ENCODE measurements around the gene SOX15.

The SOX15 gene

DNA sequence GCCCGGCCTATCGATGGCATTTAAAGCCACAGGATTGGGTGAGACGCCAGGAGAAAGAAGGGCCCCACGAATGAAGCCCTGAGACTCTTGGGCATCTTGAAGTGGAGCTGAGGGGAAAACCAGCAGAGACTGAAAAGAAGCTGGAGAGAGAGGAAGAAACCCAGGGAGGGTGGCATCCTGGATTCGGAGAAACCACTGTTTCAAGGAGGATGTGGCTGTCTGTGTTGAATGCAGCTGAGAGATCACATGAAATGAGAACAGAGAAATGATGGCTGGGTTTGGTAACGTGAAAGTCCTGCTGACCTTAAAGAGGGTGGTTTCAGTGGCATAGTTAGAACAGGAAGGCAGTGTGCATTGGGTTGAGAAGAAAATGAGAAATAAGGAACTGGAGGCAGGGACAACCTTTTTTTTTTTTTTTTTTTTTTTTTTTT is 37.3 kb downstream of the SOX15 start:
- DNase-seq (ENCODE audit: insufficient read length, low spot score) (peak; percentile 52), FAIRE-seq (peak; percentile 97)
- TF ChIP-seq POLR2AphosphoS5 (IDR thresholded peaks at IDR 0.05; ENCODE audit: low read depth, low read length), result no peak
- peak; percentile 80 for TF ChIP-seq SPI1 (IDR thresholded peaks at IDR 0.05; ENCODE audit: low read depth, low read length)
- no peak for TF ChIP-seq TAF1 (IDR thresholded peaks at IDR 0.05; ENCODE audit: low read depth, low read length)
- no peak for TF ChIP-seq POU2F2 (IDR thresholded peaks at IDR 0.05; ENCODE audit: low read depth, low read length)
- TF ChIP-seq PAX5 (IDR thresholded peaks at IDR 0.05; ENCODE audit: insufficient read depth, low read length, severe bottlenecking), result no peak
- TF ChIP-seq POLR2A (IDR thresholded peaks at IDR 0.05; ENCODE audit: low read depth, low read length), result no peak

DNA sequence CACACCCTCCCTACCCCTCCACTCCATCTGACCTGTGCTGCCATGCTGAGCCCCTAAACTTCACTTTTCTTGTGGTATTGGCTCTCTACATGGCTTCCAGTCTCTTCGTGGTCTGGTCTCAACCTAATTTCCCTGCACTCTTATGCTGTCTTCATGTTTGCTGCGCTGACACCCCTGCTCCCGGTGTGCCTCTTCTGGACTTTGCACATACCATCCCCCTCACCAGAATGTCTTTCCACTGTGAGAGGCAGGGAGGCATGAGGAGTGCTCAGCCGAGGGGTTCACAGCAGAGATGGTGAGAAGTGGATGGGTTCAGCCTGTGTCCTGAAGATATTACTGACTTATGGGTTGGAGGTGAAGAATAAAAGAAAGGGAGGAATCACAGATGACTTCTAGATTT is 38.5 kb downstream of the SOX15 start:
- no peak for DNase-seq (ENCODE audit: insufficient read length, low spot score)
- FAIRE-seq, result no peak
- TF ChIP-seq POLR2A (IDR thresholded peaks at IDR 0.05; ENCODE audit: low read depth, low read length) (no peak), PAX5 (IDR thresholded peaks at IDR 0.05; ENCODE audit: insufficient read depth, low read length, severe bottlenecking) (no peak), SPI1 (IDR thresholded peaks at IDR 0.05; ENCODE audit: low read depth, low read length) (no peak), TAF1 (IDR thresholded peaks at IDR 0.05; ENCODE audit: low read depth, low read length) (no peak), POU2F2 (IDR thresholded peaks at IDR 0.05; ENCODE audit: low read depth, low read length) (no peak), POLR2AphosphoS5 (IDR thresholded peaks at IDR 0.05; ENCODE audit: low read depth, low read length) (no peak)

DNA sequence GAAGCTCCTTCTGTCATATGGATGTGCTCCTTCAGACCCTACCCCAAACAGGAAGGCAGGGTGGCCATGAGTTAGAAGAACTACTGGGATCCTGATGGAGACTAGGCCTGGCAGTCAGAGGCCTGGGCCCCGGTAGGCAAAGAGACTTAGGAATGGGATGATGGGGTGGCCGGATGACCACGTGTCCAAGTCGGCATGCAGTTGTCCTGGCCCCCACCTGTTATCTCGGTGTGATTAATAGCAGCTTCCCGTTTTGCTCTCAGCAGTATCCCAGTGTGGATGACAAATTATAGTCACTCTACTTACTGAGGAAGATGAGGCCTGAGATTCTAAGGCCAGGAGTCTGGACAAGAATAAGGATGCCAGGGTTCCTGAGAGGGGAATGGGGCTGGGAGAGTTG is 39.5 kb downstream of the SOX15 start:
- no peak for DNase-seq (ENCODE audit: insufficient read length, low spot score)
- TF ChIP-seq SPI1 (IDR thresholded peaks at IDR 0.05; ENCODE audit: low read depth, low read length) (no peak), POLR2AphosphoS5 (IDR thresholded peaks at IDR 0.05; ENCODE audit: low read depth, low read length) (no peak), PAX5 (IDR thresholded peaks at IDR 0.05; ENCODE audit: insufficient read depth, low read length, severe bottlenecking) (no peak), POLR2A (IDR thresholded peaks at IDR 0.05; ENCODE audit: low read depth, low read length) (no peak), TAF1 (IDR thresholded peaks at IDR 0.05; ENCODE audit: low read depth, low read length) (no peak), POU2F2 (IDR thresholded peaks at IDR 0.05; ENCODE audit: low read depth, low read length) (no peak)
- no peak for FAIRE-seq

DNA sequence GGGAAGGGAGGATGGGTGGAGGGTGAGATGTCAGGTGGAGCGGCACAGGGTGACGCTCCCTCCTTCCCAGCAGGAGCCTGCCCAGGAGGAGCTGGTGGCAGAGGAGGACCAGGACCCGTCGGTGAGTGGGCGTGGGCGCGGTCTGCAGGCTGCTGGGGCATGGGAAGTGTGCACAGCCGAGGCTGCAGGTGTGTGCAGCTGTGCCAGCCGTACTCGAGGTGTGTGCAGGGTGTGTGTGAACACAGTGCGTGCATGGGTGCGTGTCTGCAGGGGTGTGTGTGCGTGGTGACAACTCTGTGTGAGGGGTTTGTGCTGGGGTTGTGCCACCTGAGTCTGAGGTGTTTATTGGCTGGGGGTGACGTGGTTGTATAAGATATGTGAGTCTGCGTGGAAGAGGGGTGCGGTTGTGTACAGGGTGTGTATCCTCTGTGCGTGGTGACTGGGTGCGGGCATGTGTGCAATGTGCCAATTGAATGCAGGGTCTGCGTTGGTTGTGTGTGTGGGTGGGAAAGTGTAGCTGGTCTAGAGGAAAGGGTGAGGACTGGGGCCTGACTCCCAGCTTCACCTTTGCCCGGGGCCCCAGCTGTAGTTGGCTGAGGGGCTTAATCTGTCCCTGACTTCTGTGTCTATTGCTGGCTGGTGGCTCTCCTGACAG is 40.4 kb downstream of the SOX15 start:
- FAIRE-seq, result peak; percentile 90
- TF ChIP-seq SPI1 (IDR thresholded peaks at IDR 0.05; ENCODE audit: low read depth, low read length) (no peak), PAX5 (IDR thresholded peaks at IDR 0.05; ENCODE audit: insufficient read depth, low read length, severe bottlenecking) (no peak), POU2F2 (IDR thresholded peaks at IDR 0.05; ENCODE audit: low read depth, low read length) (no peak), POLR2A (IDR thresholded peaks at IDR 0.05; ENCODE audit: low read depth, low read length) (no peak), TAF1 (IDR thresholded peaks at IDR 0.05; ENCODE audit: low read depth, low read length) (no peak), POLR2AphosphoS5 (IDR thresholded peaks at IDR 0.05; ENCODE audit: low read depth, low read length) (no peak)
- DNase-seq (ENCODE audit: insufficient read length, low spot score), result peak; percentile 31

DNA sequence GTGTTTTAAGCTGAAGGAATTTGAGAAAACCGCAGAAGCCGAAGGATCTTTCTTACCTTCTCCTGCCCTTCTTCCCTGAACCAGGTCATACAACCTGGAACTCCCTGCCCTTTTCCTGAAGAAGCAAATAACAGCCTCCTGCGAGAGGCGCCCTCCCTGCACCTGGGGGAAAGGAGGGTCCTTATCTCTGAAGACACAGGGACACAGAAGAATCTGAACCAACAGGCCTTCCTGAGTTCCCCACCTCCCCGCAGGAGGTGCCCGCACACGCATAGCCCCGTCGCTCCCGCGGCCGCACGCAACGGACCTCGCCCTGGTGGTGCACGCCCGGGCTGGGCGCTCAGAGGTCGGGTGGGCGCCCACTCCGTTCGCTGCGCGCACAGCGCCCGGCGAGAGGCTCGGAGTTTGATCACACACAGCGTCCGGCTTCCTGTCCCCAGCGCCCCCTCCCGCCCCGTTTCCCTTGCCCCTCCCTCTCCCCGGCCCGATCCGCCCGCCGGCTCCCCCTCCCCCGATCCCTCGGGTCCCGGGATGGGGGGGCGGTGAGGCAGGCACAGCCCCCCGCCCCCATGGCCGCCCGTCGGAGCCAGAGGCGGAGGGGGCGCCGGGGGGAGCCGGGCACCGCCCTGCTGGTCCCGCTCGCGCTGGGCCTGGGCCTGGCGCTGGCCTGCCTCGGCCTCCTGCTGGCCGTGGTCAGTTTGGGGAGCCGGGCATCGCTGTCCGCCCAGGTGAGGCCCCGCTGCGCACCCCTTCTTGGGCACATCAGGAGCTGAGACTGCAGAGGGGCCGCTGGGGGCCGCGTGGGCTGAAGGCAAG is 41.1 kb downstream of the SOX15 start, which contains the start of gene TNFSF12:
TNFSF12 (plus strand) TSS at position 474 of the 816 bp plus-strand sequence; CDS start at position 570, 96 bp downstream.
- FAIRE-seq (peak; percentile 90), DNase-seq (ENCODE audit: insufficient read length, low spot score) (peak; percentile 66)
- TF ChIP-seq PAX5 (IDR thresholded peaks at IDR 0.05; ENCODE audit: insufficient read depth, low read length, severe bottlenecking), result no peak
- no peak for TF ChIP-seq POLR2AphosphoS5 (IDR thresholded peaks at IDR 0.05; ENCODE audit: low read depth, low read length)
- TF ChIP-seq TAF1 (IDR thresholded peaks at IDR 0.05; ENCODE audit: low read depth, low read length), result no peak
- TF ChIP-seq POU2F2 (IDR thresholded peaks at IDR 0.05; ENCODE audit: low read depth, low read length), result no peak
- TF ChIP-seq SPI1 (IDR thresholded peaks at IDR 0.05; ENCODE audit: low read depth, low read length), result no peak
- TF ChIP-seq POLR2A (IDR thresholded peaks at IDR 0.05; ENCODE audit: low read depth, low read length), result no peak

DNA sequence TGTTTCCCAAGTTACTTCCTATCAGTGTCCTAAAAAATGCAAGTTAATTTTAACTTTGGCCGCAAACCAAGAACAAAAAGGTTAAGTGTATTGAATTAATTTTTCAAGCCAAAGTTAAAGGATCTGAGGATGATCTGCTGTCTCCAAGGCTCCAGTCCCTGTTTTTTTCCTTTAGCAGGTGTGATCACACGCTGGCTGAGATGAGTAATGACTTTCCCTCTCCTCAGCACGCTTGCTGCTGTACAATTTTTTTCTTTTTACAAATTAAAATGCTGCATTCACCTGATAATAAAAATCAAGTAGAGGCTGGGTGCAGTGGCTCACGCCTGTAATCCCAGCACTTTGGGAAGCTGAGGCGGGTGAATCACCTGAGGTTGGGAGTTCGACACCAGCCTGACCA is 45.0 kb downstream of the SOX15 start:
- FAIRE-seq, result no peak
- DNase-seq (ENCODE audit: insufficient read length, low spot score), result no peak
- no peak for TF ChIP-seq SPI1 (IDR thresholded peaks at IDR 0.05; ENCODE audit: low read depth, low read length)
- no peak for TF ChIP-seq PAX5 (IDR thresholded peaks at IDR 0.05; ENCODE audit: insufficient read depth, low read length, severe bottlenecking)

DNA sequence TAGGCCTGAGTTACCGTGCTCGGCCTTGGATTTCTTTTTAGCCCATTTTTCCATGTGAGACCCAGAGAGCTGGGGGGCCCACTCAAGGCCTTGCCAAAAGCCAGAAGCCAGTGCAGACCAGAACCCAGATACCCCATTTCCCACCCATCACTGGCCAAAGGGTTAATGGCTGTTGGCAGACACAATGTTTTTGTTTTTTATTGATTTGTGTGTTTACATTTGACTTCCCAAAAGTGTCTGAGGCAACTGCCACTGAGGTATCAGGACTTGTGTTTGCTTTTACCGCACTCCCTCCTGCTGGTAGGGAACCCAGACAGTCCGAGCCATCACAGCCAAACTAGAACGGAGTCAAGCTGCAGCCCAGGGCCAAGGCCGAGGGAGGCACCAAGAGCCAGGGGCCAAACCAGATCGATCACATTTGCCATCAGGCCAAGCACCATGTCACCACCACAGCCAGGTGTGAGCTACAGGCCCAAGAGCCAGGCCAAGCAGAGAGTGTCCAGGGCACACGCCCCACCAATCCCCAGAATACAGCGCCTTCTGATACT is 48.7 kb downstream of the SOX15 start:
- no peak for TF ChIP-seq SPI1 (IDR thresholded peaks at IDR 0.05; ENCODE audit: low read depth, low read length)
- FAIRE-seq (no peak), DNase-seq (ENCODE audit: insufficient read length, low spot score) (no peak)

DNA sequence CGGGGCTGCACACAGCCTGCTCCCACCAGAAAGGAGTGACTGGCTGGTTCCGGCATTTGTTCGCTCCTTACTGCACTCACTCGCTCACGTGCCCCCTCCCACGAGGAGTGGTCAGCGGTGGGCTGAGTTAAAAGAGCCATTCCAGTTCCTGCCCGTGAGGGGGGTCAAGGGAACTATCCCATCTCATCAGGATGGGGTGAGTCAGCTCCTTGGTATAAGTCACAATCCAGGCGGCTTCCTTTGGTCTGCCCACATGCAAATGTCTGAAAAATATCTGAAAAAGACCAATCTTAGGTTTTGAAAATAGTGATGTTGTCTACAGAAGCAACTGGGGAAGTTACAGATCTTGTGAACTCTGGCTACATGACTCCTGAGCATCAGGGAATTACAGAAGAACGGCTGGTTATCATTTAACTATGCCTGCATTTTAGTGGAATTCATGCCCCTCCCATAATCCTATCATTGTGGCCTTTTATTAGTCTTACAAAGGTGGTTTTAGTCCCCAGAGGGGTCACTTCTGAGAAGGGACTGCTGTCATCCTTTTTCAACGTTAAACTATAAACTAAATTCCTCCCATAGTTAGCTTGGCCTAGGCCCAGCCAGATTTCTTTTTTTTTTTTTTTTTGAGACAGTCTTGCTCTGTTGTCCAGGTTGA is 50.9 kb downstream of the SOX15 start:
- DNase-seq (ENCODE audit: insufficient read length, low spot score) (no peak), FAIRE-seq (no peak)
- TF ChIP-seq PAX5 (IDR thresholded peaks at IDR 0.05; ENCODE audit: insufficient read depth, low read length, severe bottlenecking) (no peak), SPI1 (IDR thresholded peaks at IDR 0.05; ENCODE audit: low read depth, low read length) (no peak), POLR2A (IDR thresholded peaks at IDR 0.05; ENCODE audit: low read depth, low read length) (no peak), POU2F2 (IDR thresholded peaks at IDR 0.05; ENCODE audit: low read depth, low read length) (no peak), POLR2AphosphoS5 (IDR thresholded peaks at IDR 0.05; ENCODE audit: low read depth, low read length) (no peak), TAF1 (IDR thresholded peaks at IDR 0.05; ENCODE audit: low read depth, low read length) (no peak)
